OCI-LY1 (cell line): ENCODE data around the gene SEMA6B.

Experiments used
- H2AFZ ChIP-seq: fragments of 200-600 bp; sonication (generic), shearing (Covaris generic); 2 replicates; pipeline ENCODE4 v1.6.0; 2014; ENCODE audit warnings: antibody characterized with exemption, mild to moderate bottlenecking, low read length
- H3F3A ChIP-seq: fragments of 200-600 bp; sonication (generic), shearing (Covaris generic); 2 replicates; pipeline ENCODE4 v1.6.0; 2014; ENCODE audit warnings: mild to moderate bottlenecking, antibody characterized with exemption, low read length, moderate library complexity; ENCODE audit not compliant: insufficient read depth
- H3K27ac ChIP-seq: fragments of 200-600 bp; sonication (generic); 2 replicates; pipeline ENCODE4 v1.5.1; 2014; ENCODE audit warnings: low read length, mixed run types, mild to moderate bottlenecking, low read depth; ENCODE audit not compliant: poor library complexity, severe bottlenecking
- H3K27me3 ChIP-seq: fragments of 200-600 bp; sonication (generic); 2 replicates; pipeline ENCODE4 v1.6.0; 2014; ENCODE audit warnings: antibody characterized with exemption, mild to moderate bottlenecking, low read length, moderate library complexity; ENCODE audit not compliant: insufficient read depth
- H3K36me3 ChIP-seq: fragments of 200-600 bp; sonication (generic); 2 replicates; pipeline ENCODE4 v1.6.1; 2014; ENCODE audit warnings: mild to moderate bottlenecking, antibody characterized with exemption, low read length, moderate library complexity, mixed read lengths; ENCODE audit not compliant: insufficient read depth
- H3K4me1 ChIP-seq: fragments of 200-600 bp; sonication (generic); 2 replicates; pipeline ENCODE4 v1.5.1; 2014; ENCODE audit warnings: mild to moderate bottlenecking, low read length, moderate library complexity; ENCODE audit not compliant: insufficient read depth, severe bottlenecking
- H3K4me2 ChIP-seq: fragments of 200-600 bp; sonication (generic), shearing (Covaris generic); 2 replicates; pipeline ENCODE4 v1.6.1; 2014; ENCODE audit warnings: low read length
- H3K4me3 ChIP-seq: fragments of 200-600 bp; sonication (generic); 2 replicates; pipeline ENCODE4 v1.5.1; 2014; ENCODE audit warnings: low read length, low read depth, mild to moderate bottlenecking, mixed read lengths; ENCODE audit not compliant: poor library complexity, severe bottlenecking
- H3K79me2 ChIP-seq: fragments of 200-600 bp; shearing (Covaris generic); 2 replicates; pipeline ENCODE4 v1.6.1; 2016; ENCODE audit warnings: mixed run types, low read length, mixed read lengths; ENCODE audit not compliant: insufficient read depth
- H3K9ac ChIP-seq: fragments of 200-600 bp; sonication (generic), shearing (Covaris generic); 2 replicates; pipeline ENCODE4 v1.6.1; 2014; ENCODE audit warnings: mild to moderate bottlenecking, low read length, mixed read lengths
- H3K9me2 ChIP-seq: fragments of 200-600 bp; sonication (generic), shearing (Covaris generic); 2 replicates; pipeline ENCODE4 v1.6.1; 2014; ENCODE audit warnings: low read depth, mild to moderate bottlenecking, low read length, mixed read lengths
- H3K9me3 ChIP-seq: fragments of 200-600 bp; shearing (Covaris generic); 2 replicates; pipeline ENCODE4 v1.6.1; 2014; ENCODE audit warnings: low read length, mixed read lengths
- H4K20me1 ChIP-seq: fragments of 200-600 bp; sonication (generic), shearing (Covaris generic); 2 replicates; pipeline ENCODE4 v1.6.0; 2016; ENCODE audit warnings: mild to moderate bottlenecking, low read length; ENCODE audit not compliant: insufficient read depth
- EZH2 ChIP-seq: fragments of 200-600 bp; sonication (generic), shearing (Covaris generic); IDR thresholded peaks from 2 replicates; pipeline ENCODE4 v1.8.0; 2017; ENCODE audit warnings: borderline replicate concordance, mixed run types, mild to moderate bottlenecking, antibody characterized with exemption, low read length, moderate library complexity, mixed read lengths
- TF ChIP-seq, protein P1 (sequence below): fragments of 200-600 bp; sonication (generic), shearing (Covaris generic); IDR thresholded peaks from 2 replicates; pipeline ENCODE4 v1.5.1; 2017; ENCODE audit warnings: mild to moderate bottlenecking, antibody characterized with exemption, low read length, moderate library complexity, mixed read lengths

SEMA6B gene

DNA sequence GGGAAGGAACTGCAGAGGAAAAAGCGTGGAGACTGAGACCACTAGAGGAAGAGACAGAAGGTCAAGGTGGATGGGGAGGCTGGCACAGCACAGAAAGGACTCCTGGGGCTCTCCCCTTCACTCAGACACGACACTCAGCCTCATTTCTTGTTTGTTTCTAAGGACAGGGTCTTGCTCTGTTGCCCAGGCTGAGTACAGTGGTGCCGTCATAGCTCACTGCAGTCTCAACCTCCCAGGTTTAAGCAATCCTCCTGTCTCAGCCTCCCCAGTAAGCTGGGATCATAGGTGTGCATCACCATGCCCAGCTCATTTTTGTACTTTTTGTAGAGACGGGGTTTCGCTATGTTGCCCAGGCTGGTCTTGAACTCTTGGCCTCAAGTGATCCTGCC is 11.4 kb upstream of the SEMA6B start:
- Histone ChIP-seq H3K27ac (no peak overlapping the region), H3K4me1 (no peaks in the 10 kb centered on the region), H3K9me2 (no peaks in the 10 kb centered on the region), H3K36me3 (no peaks in the 10 kb centered on the region), H3K9ac (no peak overlapping the region), H3K4me2 (no peak overlapping the region), H3K4me3 (no peak overlapping the region), H4K20me1 (no peaks in the 10 kb centered on the region), H3K79me2 (no peaks in the 10 kb centered on the region), H2AFZ (no peak overlapping the region), H3F3A (no peaks in the 10 kb centered on the region), H3K27me3 (peaks cover 4% of the 10 kb centered on the region; the same call in 1 of the 2 replicates), H3K9me3 (no peaks in the 10 kb centered on the region)
- TF ChIP-seq, protein P1, sequence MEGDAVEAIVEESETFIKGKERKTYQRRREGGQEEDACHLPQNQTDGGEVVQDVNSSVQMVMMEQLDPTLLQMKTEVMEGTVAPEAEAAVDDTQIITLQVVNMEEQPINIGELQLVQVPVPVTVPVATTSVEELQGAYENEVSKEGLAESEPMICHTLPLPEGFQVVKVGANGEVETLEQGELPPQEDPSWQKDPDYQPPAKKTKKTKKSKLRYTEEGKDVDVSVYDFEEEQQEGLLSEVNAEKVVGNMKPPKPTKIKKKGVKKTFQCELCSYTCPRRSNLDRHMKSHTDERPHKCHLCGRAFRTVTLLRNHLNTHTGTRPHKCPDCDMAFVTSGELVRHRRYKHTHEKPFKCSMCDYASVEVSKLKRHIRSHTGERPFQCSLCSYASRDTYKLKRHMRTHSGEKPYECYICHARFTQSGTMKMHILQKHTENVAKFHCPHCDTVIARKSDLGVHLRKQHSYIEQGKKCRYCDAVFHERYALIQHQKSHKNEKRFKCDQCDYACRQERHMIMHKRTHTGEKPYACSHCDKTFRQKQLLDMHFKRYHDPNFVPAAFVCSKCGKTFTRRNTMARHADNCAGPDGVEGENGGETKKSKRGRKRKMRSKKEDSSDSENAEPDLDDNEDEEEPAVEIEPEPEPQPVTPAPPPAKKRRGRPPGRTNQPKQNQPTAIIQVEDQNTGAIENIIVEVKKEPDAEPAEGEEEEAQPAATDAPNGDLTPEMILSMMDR, result no peak
- no peak for TF ChIP-seq EZH2

DNA sequence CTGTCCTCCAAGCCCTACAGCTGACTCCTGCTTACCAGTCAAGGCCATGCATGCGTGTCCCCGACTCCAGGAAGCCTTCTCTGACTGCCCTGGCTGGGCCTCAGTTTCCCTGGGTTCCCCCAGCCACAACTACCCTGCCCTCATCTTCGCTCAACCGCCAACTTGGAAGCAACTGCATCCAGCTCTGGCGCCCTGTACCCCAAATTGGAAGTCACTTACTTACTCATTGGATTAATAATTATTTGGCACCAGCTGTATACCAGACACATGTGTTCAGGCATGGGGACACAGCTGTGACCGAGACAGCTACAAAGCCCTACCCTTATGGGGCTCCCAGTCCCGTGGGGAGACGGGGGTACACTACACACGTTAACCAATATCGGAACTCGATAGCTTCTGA is 10.9 kb upstream of the SEMA6B start:
- TF ChIP-seq, protein P1, result no peak
- TF ChIP-seq EZH2, result no peak
- Histone ChIP-seq H4K20me1 (no peaks in the 10 kb centered on the region), H3K36me3 (no peaks in the 10 kb centered on the region), H3K27me3 (peaks cover 4% of the 10 kb centered on the region; the same call in 1 of the 2 replicates), H3K9me3 (no peaks in the 10 kb centered on the region), H3K4me3 (no peak overlapping the region), H3K9me2 (no peaks in the 10 kb centered on the region), H3F3A (no peaks in the 10 kb centered on the region), H3K79me2 (no peaks in the 10 kb centered on the region), H3K27ac (no peak overlapping the region), H3K4me2 (no peak overlapping the region), H3K9ac (no peak overlapping the region), H2AFZ (no peak overlapping the region), H3K4me1 (no peaks in the 10 kb centered on the region)

DNA sequence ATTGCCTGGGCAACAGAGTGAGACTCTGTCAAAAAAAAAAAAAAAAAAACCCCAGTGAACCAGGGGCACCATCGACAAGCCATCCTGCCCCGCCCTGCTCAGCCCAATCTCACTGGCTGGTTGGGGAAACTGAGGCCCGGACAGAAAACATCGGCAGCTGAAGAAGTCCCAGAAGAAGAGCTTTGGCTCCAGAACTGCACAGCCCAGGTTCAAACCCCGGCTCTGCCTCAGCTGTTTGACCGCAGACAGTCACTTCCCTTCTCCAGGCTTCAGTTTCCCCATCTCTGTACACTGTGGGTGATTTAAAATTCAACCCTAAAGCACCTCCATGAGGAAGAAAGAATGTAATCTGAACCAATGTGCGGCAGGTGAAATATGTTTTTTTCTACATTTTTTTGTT is 9.4 kb upstream of the SEMA6B start:
- no peak for TF ChIP-seq EZH2
- TF ChIP-seq, protein P1, result no peak
- H3K9me2 ChIP-seq, result no peaks in the 10 kb centered on the region
- H3K36me3 ChIP-seq, result no peaks in the 10 kb centered on the region
- peaks cover 4% of the 10 kb centered on the region; the same call in 1 of the 2 replicates for H3K27me3 ChIP-seq
- no peaks in the 10 kb centered on the region for H4K20me1 ChIP-seq
- no peaks in the 10 kb centered on the region for H3K79me2 ChIP-seq
- H3K9me3 ChIP-seq, result no peaks in the 10 kb centered on the region
- H2AFZ ChIP-seq, result no peak overlapping the region
- no peak overlapping the region for H3K9ac ChIP-seq
- H3K4me1 ChIP-seq, result no peaks in the 10 kb centered on the region
- no peaks in the 10 kb centered on the region for H3F3A ChIP-seq
- H3K27ac ChIP-seq, result no peak overlapping the region
- H3K4me2 ChIP-seq, result no peak overlapping the region
- no peak overlapping the region for H3K4me3 ChIP-seq
